ENCODE data around the gene ANKMY2.

The ANKMY2 gene

GRCh38 chr7:16590424-16590823 lies 55.1 kb downstream of the ANKMY2 start:
- H3K9me3 ChIP-seq (ENCODE audit: control insufficient read depth, insufficient read depth, low read depth, low read length): no peaks in the 10 kb centered on the region
- TF ChIP-seq SCRT2 (tag by site-specific recombination; IDR thresholded peaks at IDR 0.05) (0 out of 2 replicates have a peak, but pooled peaks have one; percentile 31), YY1 (tag by site-specific recombination; IDR thresholded peaks at IDR 0.05) (no peak)
- H3K27ac ChIP-seq (ENCODE audit: extremely low read depth, low read depth, low read length): no peak overlapping the region
- H3K4me1 ChIP-seq (ENCODE audit: control insufficient read depth, insufficient read depth, low read length): no peaks in the 10 kb centered on the region
- ChIA-PET POLR2A (no interaction called here), CTCF (no interaction called here)
- H3K36me3 ChIP-seq (ENCODE audit: control insufficient read depth in 2 of 2, insufficient read depth in 1 of 2, low read length in 2 of 2): no peaks in the 10 kb centered on the region
- no peak overlapping the region for H3K4me3 ChIP-seq (ENCODE audit: low read depth, low read length)

DNA sequence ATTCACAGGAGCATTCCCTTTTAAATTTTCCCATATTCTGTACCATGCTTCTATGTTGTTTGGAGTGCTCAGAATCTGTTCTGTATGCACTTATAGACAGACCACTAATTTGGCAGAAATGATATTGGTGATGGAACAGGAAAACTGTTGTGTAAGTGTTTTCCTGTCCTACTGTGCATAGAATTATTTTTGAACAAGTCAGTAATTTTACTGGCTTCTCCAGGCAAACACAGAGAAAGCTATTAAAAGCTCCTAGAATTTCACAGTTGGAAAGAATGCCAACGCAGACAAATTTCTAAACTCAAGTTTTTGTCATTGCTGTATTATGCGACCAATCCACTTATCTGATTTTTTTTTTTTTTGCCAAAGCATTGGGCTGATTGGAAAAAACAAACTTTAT lies 55.7 kb downstream of the ANKMY2 start:
- no peak overlapping the region for H3K4me3 ChIP-seq (ENCODE audit: low read depth, low read length)
- no peak overlapping the region for H3K27ac ChIP-seq (ENCODE audit: extremely low read depth, low read depth, low read length)
- no peaks in the 10 kb centered on the region for H3K9me3 ChIP-seq (ENCODE audit: control insufficient read depth, insufficient read depth, low read depth, low read length)
- CTCF ChIA-PET: interaction anchor here (0.6 kb wide), 1 partner anchor 30 kb away, joined by 5 read pairs; no protein-coding TSS in a partner anchor
- TF ChIP-seq ZNF837 (tag by site-specific recombination; IDR thresholded peaks at IDR 0.05) (no peak), ZIC2 (tag by site-specific recombination; IDR thresholded peaks at IDR 0.05) (no peak), ZNF549 (tag by site-specific recombination; IDR thresholded peaks at IDR 0.05) (no peak), ZNF23 (tag by site-specific recombination; IDR thresholded peaks at IDR 0.05; ENCODE audit: borderline replicate concordance) (no peak), WT1 (tag by site-specific recombination; IDR thresholded peaks at IDR 0.05) (no peak), ZNF768 (tag by site-specific recombination; IDR thresholded peaks at IDR 0.05) (no peak), GLIS2 (tag by site-specific recombination; IDR thresholded peaks at IDR 0.05) (no peak), HOXC10 (CRISPR knock-in tag; IDR thresholded peaks at IDR 0.05) (no peak), GLIS1 (tag by site-specific recombination; IDR thresholded peaks at IDR 0.05) (no peak), ZEB2 (tag by site-specific recombination; IDR thresholded peaks at IDR 0.05) (no peak), ZNF19 (tag by site-specific recombination; IDR thresholded peaks at IDR 0.05; ENCODE audit: low read depth) (no peak), GFI1B (tag by site-specific recombination; IDR thresholded peaks at IDR 0.05) (no peak), ZBTB7A (tag by site-specific recombination; IDR thresholded peaks at IDR 0.05; ENCODE audit: low read depth) (no peak), ZXDB (tag by site-specific recombination; IDR thresholded peaks at IDR 0.05) (no peak), ZNF366 (tag by site-specific recombination; conservative IDR thresholded peaks at IDR 0.05) (no peak), ZNF341 (tag by site-specific recombination; IDR thresholded peaks at IDR 0.05; ENCODE audit: low read depth) (no peak), ZNF211 (tag by site-specific recombination; IDR thresholded peaks at IDR 0.05; ENCODE audit: low read depth) (no peak), CTCF (tag by site-specific recombination; IDR thresholded peaks at IDR 0.05) (no peak)
- TF ChIP-seq, protein P1, sequence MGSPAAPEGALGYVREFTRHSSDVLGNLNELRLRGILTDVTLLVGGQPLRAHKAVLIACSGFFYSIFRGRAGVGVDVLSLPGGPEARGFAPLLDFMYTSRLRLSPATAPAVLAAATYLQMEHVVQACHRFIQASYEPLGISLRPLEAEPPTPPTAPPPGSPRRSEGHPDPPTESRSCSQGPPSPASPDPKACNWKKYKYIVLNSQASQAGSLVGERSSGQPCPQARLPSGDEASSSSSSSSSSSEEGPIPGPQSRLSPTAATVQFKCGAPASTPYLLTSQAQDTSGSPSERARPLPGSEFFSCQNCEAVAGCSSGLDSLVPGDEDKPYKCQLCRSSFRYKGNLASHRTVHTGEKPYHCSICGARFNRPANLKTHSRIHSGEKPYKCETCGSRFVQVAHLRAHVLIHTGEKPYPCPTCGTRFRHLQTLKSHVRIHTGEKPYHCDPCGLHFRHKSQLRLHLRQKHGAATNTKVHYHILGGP (tag by site-specific recombination; IDR thresholded peaks at IDR 0.05): no peak
- TF ChIP-seq, protein P2, sequence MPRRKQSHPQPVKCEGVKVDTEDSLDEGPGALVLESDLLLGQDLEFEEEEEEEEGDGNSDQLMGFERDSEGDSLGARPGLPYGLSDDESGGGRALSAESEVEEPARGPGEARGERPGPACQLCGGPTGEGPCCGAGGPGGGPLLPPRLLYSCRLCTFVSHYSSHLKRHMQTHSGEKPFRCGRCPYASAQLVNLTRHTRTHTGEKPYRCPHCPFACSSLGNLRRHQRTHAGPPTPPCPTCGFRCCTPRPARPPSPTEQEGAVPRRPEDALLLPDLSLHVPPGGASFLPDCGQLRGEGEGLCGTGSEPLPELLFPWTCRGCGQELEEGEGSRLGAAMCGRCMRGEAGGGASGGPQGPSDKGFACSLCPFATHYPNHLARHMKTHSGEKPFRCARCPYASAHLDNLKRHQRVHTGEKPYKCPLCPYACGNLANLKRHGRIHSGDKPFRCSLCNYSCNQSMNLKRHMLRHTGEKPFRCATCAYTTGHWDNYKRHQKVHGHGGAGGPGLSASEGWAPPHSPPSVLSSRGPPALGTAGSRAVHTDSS (tag by site-specific recombination; IDR thresholded peaks at IDR 0.05): no peak
- POLR2A ChIA-PET: no interaction called here
- H3K36me3 ChIP-seq (ENCODE audit: control insufficient read depth in 2 of 2, insufficient read depth in 1 of 2, low read length in 2 of 2): no peaks in the 10 kb centered on the region
- no peaks in the 10 kb centered on the region for H3K4me1 ChIP-seq (ENCODE audit: control insufficient read depth, insufficient read depth, low read length)
